NAMALWA (cell line): ENCODE data around the gene HCCS.

ENCODE experiments used
- DNase-seq: peaks from one replicate; pipeline ENCODE4 v3.0.0-alpha.2; 2015; ENCODE audit warnings: low spot score

The HCCS gene

GRCh38 chrX:11111037-11111851 is at the start of gene HCCS:
Gene HCCS, plus strand, starts transcription at chrX:11111332. Its CDS starts 729 bp downstream, at chrX:11112061.
- DNase-seq, result peak; percentile 89

- DNase-seq, result no peak
Measured at GRCh38 chrX:11064276-11064675, 46.9 kb upstream of the HCCS start.

GRCh38 chrX:11064851-11065600 is 46.1 kb upstream of the HCCS start:
- no peak for DNase-seq

- no peak for DNase-seq
Measured at GRCh38 chrX:11066812-11067211, 44.3 kb upstream of the HCCS start.

- DNase-seq, result no peak
Measured at GRCh38 chrX:11073381-11073780, 37.8 kb upstream of the HCCS start.

GRCh38 chrX:11080741-11081305 is 30.3 kb upstream of the HCCS start:
- no peak for DNase-seq

GRCh38 chrX:11081511-11081910 is 29.6 kb upstream of the HCCS start:
- no peak for DNase-seq

GRCh38 chrX:11085305-11085704 is 25.8 kb upstream of the HCCS start:
- no peak for DNase-seq

GRCh38 chrX:11089802-11090201 is 21.3 kb upstream of the HCCS start:
- DNase-seq, result no peak

GRCh38 chrX:11097933-11098332 is 13.2 kb upstream of the HCCS start:
- no peak for DNase-seq

- no peak for DNase-seq
Measured at GRCh38 chrX:11099465-11099864, 11.7 kb upstream of the HCCS start.

- peak; percentile 15 for DNase-seq
Measured at GRCh38 chrX:11100281-11101035, 10.7 kb upstream of the HCCS start.

- DNase-seq, result no peak
Measured at GRCh38 chrX:11103006-11103405, 8.1 kb upstream of the HCCS start.

- DNase-seq, result no peak
Measured at GRCh38 chrX:11103751-11104150, 7.4 kb upstream of the HCCS start.

- no peak for DNase-seq
Measured at GRCh38 chrX:11105080-11105479, 6.1 kb upstream of the HCCS start.

GRCh38 chrX:11108253-11108941 is 2.7 kb upstream of the HCCS start:
- no peak for DNase-seq

- DNase-seq, result no peak
Measured at GRCh38 chrX:11109968-11110367, 1.2 kb upstream of the HCCS start.

- no peak for DNase-seq
Measured at GRCh38 chrX:11111947-11112346, 815 bp downstream of the HCCS start.

GRCh38 chrX:11113731-11114130 is 2.6 kb downstream of the HCCS start:
- DNase-seq, result peak; percentile 21

- DNase-seq, result no peak
Measured at GRCh38 chrX:11117745-11118144, 6.6 kb downstream of the HCCS start.

- DNase-seq, result no peak
Measured at GRCh38 chrX:11119313-11119943, 8.3 kb downstream of the HCCS start.
